ENCODE measurements around the gene PAMR1. TPM values are rescaled to one million over a fixed set of nuclear protein-coding genes. Genes with fewer than 3 reads are reported as not detected.

Gene PAMR1, protein sequence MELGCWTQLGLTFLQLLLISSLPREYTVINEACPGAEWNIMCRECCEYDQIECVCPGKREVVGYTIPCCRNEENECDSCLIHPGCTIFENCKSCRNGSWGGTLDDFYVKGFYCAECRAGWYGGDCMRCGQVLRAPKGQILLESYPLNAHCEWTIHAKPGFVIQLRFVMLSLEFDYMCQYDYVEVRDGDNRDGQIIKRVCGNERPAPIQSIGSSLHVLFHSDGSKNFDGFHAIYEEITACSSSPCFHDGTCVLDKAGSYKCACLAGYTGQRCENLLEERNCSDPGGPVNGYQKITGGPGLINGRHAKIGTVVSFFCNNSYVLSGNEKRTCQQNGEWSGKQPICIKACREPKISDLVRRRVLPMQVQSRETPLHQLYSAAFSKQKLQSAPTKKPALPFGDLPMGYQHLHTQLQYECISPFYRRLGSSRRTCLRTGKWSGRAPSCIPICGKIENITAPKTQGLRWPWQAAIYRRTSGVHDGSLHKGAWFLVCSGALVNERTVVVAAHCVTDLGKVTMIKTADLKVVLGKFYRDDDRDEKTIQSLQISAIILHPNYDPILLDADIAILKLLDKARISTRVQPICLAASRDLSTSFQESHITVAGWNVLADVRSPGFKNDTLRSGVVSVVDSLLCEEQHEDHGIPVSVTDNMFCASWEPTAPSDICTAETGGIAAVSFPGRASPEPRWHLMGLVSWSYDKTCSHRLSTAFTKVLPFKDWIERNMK
- 3.8 and 4.5 TPM in 2 replicates for total RNA-seq

DNA sequence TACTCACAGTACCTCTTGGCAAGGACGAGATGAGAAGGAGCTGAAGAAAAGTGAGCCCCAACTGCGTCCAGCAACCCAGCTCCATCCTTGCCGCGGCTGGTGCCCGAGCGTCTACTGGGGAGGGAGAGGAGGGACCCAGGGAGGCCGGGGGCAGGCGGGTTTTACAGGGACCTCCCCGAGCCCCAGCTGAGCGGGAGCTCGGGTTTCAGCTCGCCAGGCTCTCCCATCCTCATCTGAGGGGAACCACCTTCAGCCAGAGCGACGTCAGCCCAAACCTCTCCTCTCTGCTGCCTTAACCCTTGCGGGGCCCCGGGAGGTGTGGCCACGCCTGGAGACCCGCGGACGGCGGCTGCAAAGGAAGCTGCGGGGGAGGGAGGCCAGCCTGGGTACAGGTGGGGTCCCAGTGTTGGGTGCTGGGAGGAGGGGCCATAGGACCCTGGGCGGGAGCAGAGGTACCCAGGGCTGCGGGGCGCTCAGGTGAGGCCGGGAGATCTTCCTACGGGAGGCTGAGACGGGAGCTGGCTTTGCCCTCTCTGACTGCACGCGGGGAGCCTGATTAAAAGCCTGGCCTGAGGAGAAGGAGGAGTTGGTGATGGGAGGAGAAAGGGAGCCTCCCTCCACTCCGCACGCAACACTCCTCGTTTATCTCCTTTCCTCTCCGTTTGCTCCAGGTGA lies at the start of gene PAMR1:
TSS of gene PAMR1 (minus strand) at position 116 of the 675 bp plus-strand sequence. CDS start at position 85, 31 bp downstream.

DNA sequence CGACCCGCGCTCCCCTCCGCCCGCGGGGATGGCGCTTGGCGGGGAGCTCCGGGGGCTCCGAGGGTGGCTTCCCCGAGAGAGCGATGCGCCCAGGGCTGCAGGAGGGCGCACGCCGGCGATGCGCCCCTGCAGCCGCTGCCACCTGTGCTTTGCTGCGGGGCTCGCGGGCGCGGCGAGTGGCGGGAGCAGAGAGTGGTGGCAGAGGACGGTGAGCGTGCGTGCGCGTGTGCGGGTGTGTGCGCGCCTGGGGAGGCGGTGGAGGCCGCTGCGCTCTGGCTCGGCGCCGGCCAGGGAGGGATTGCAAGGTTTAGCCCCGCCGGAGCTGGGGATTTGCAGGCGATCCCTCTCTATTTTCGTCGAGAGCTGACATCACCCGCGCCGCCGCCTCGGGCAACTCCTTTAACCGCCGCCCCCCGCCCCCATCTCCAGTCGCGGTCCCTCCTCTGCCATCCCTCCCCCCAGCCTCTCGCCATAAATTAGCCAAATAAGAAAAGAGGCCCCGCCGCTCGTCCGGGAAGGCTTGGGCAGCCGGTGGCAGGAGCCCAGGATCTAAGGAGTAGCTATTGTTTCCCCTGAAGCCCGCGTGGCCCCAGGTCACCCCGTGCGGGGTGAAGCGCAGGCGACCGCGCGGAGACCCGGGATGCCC lies 106.1 kb downstream of the PAMR1 start, which contains the start of gene SLC1A2:
TSS of gene SLC1A2 (minus strand) at position 375 of the 646 bp plus-strand sequence. CDS start 592 bp downstream, outside the sequence.

Other genes with a start within 250 kb of the PAMR1 start
- not detected in 2 replicates for gene SLC1A2, start 106.1 kb downstream of the PAMR1 start, total RNA-seq
- 72.9 and 76.9 TPM in 2 replicates for gene FJX1, start 92.8 kb upstream of the PAMR1 start, total RNA-seq
- 18.3 and 23.6 TPM in 2 replicates for gene TRIM44, start 137.2 kb upstream of the PAMR1 start, total RNA-seq

Data from airway epithelial cell (primary cell).